Activated CD8-positive, alpha-beta T cell treated with anti-CD3 and anti-CD28 coated beads, Interleukin-2, amount 10 ng/mL, durations not matched to agents 7 days and 5 days (primary cell): ENCODE results near the gene AANAT. TPM values are rescaled to one million over a fixed set of nuclear protein-coding genes. Genes with fewer than 3 reads are reported as not detected.

Experiments
- ATAC-seq: fragments of 150-1000 bp; cut with Tn5 transposase; one replicate; pipeline ENCODE4 v1.10.0; 2021; ENCODE audit warnings: moderate library complexity
- CTCF ChIA-PET: fragments of 350-600 bp; sonication (Branson Sonifier 250); formaldehyde crosslinking; loops from one replicate; lab custom pipeline; 2021; ENCODE audit warnings: antibody characterized with exemption; lab: Charles Lee
- POLR2A ChIA-PET: fragments of 350-600 bp; sonication (Branson Sonifier 250); formaldehyde crosslinking; loops from one replicate; lab custom pipeline; 2021; ENCODE audit warnings: antibody characterized with exemption; lab: Charles Lee
- DNase-seq: peaks from one replicate; pipeline ENCODE4 v3.0.0-alpha.2; 2020
- H3K27ac Mint-ChIP-seq: one replicate; pipeline ENCODE4 v1.8.0; 2021; ENCODE audit warnings: mild to moderate bottlenecking, mixed read lengths
- H3K27me3 Mint-ChIP-seq: one replicate; pipeline ENCODE4 v1.8.0; 2021; ENCODE audit warnings: low read depth, mixed read lengths
- H3K36me3 Mint-ChIP-seq: one replicate; pipeline ENCODE4 v1.8.0; 2021; ENCODE audit warnings: low read depth, mixed read lengths
- H3K4me1 Mint-ChIP-seq: one replicate; pipeline ENCODE4 v1.8.0; 2021; ENCODE audit warnings: low read depth, mixed read lengths
- H3K4me3 Mint-ChIP-seq: one replicate; pipeline ENCODE4 v1.8.0; 2021; ENCODE audit warnings: mild to moderate bottlenecking, mixed read lengths
- H3K9me3 Mint-ChIP-seq: one replicate; pipeline ENCODE4 v1.8.0; 2022; ENCODE audit warnings: mixed read lengths; ENCODE audit not compliant: insufficient read depth
- total RNA-seq, 2 experiments: library from RNA; stranded (reverse); gene quantifications; one replicate each; pipeline ENCODE4 v1.2.3, GENCODE V29; 2021

AANAT gene
- total RNA-seq, 2 experiments from 2014 or later: not detected

GRCh38 chr17:76444518-76445311 lies 22.7 kb upstream of the AANAT start:
- Mint-ChIP-seq H3K27me3 (no peaks in the 10 kb centered on the region), H3K27ac (no peak overlapping the region), H3K4me1 (peaks cover 66% of the 10 kb centered on the region), H3K4me3 (no peak overlapping the region), H3K9me3 (no peaks in the 10 kb centered on the region), H3K36me3 (peaks cover 6% of the 10 kb centered on the region)
- POLR2A ChIA-PET: interaction anchor here (0.6 kb wide), 1 partner anchor 9 kb away, joined by 4 read pairs; no protein-coding TSS in a partner anchor
- CTCF ChIA-PET: interaction anchor here (0.9 to 1.7 kb wide), 5 partner anchors 9 to 165 kb away, joined by 3 to 7 read pairs (median 4); no protein-coding TSS in a partner anchor
- DNase-seq (no peak), ATAC-seq (no peak)

- peaks cover 9% of the 10 kb centered on the region for H3K36me3 Mint-ChIP-seq
- no peaks in the 10 kb centered on the region for H3K27me3 Mint-ChIP-seq
- no peak overlapping the region for H3K4me3 Mint-ChIP-seq
- H3K9me3 Mint-ChIP-seq: no peaks in the 10 kb centered on the region
- DNase-seq: no peak
- CTCF ChIA-PET: interaction anchor here (0.9 to 1.7 kb wide), 4 partner anchors 8 to 166 kb away, joined by 3 to 7 read pairs (median 4); no protein-coding TSS in a partner anchor
- H3K4me1 Mint-ChIP-seq: peaks cover 71% of the 10 kb centered on the region
- no peak overlapping the region for H3K27ac Mint-ChIP-seq
- POLR2A ChIA-PET: no interaction called here
- no peak for ATAC-seq
These were observed 21.5 kb upstream of the AANAT start for GRCh38 chr17:76445697-76446448.

- Mint-ChIP-seq H3K27ac (no peak overlapping the region), H3K36me3 (peaks cover 12% of the 10 kb centered on the region), H3K4me1 (peaks cover 74% of the 10 kb centered on the region), H3K27me3 (no peaks in the 10 kb centered on the region), H3K9me3 (no peaks in the 10 kb centered on the region), H3K4me3 (no peak overlapping the region)
- POLR2A ChIA-PET: no interaction called here
- DNase-seq (no peak), ATAC-seq (no peak)
- CTCF ChIA-PET: interaction anchor here (1.7 kb wide), 1 partner anchor 12 kb away, joined by 7 read pairs; no protein-coding TSS in a partner anchor
These were observed 20.8 kb upstream of the AANAT start for GRCh38 chr17:76446449-76447231.

GRCh38 chr17:76447931-76448652 lies 19.3 kb upstream of the AANAT start:
- CTCF ChIA-PET: interaction anchor here (0.7 to 2.1 kb wide), 6 partner anchors 19 to 63 kb away, joined by 3 to 7 read pairs (median 4); partner anchors contain the start of gene AANAT
- no peak overlapping the region for H3K27ac Mint-ChIP-seq
- H3K36me3 Mint-ChIP-seq: peaks cover 6% of the 10 kb centered on the region

GRCh38 chr17:76449126-76449525 lies 18.3 kb upstream of the AANAT start:
- ATAC-seq (no peak), DNase-seq (no peak)
- H3K27me3 Mint-ChIP-seq: no peaks in the 10 kb centered on the region
- ChIA-PET POLR2A (no interaction called here), CTCF (interaction anchor here (0.8 to 2.1 kb wide), 7 partner anchors 8 to 74 kb away, joined by 3 to 7 read pairs (median 4); no protein-coding TSS in a partner anchor)
- peaks cover 6% of the 10 kb centered on the region for H3K36me3 Mint-ChIP-seq
- H3K9me3 Mint-ChIP-seq: no peaks in the 10 kb centered on the region
- peaks cover 64% of the 10 kb centered on the region for H3K4me1 Mint-ChIP-seq
- H3K4me3 Mint-ChIP-seq: no peak overlapping the region
- no peak overlapping the region for H3K27ac Mint-ChIP-seq

More at GRCh38 chr17:76447931-76448652, 19.3 kb upstream of the AANAT start:
- ATAC-seq (no peak), DNase-seq (no peak)
- POLR2A ChIA-PET: no interaction called here
- H3K4me3 Mint-ChIP-seq: no peak overlapping the region
- no peaks in the 10 kb centered on the region for H3K27me3 Mint-ChIP-seq
- H3K4me1 Mint-ChIP-seq: peaks cover 66% of the 10 kb centered on the region
- H3K9me3 Mint-ChIP-seq: no peaks in the 10 kb centered on the region

GRCh38 chr17:76451506-76451905 lies 15.9 kb upstream of the AANAT start:
- Mint-ChIP-seq H3K36me3 (peaks cover 6% of the 10 kb centered on the region), H3K4me3 (peak overlapping the region; percentile 91), H3K27me3 (peaks cover 3% of the 10 kb centered on the region), H3K4me1 (peaks cover 50% of the 10 kb centered on the region), H3K9me3 (no peaks in the 10 kb centered on the region), H3K27ac (peak overlapping the region; percentile 18)
- DNase-seq (no peak), ATAC-seq (no peak)
- ChIA-PET POLR2A (interaction anchor here (0.7 to 1.4 kb wide), 2 partner anchors 23 to 51 kb away, joined by 3 to 4 read pairs; no protein-coding TSS in a partner anchor), CTCF (interaction anchor here (0.6 to 4.1 kb wide), 10 partner anchors 24 to 1756 kb away, joined by 3 to 17 read pairs (median 4); partner anchors contain the start of gene SPHK1)

- Mint-ChIP-seq H3K4me3 (peak overlapping the region; percentile 91), H3K27me3 (peaks cover 3% of the 10 kb centered on the region), H3K36me3 (peaks cover 6% of the 10 kb centered on the region), H3K9me3 (no peaks in the 10 kb centered on the region), H3K27ac (peak overlapping the region; percentile 49), H3K4me1 (peaks cover 46% of the 10 kb centered on the region)
- DNase-seq (no peak), ATAC-seq (peak; percentile 40)
- ChIA-PET CTCF (interaction anchor here (0.6 to 4.1 kb wide), 12 partner anchors 14 to 1756 kb away, joined by 3 to 17 read pairs (median 6); partner anchors contain the start of genes AANAT and SPHK1), POLR2A (interaction anchor here (0.7 to 1.4 kb wide), 2 partner anchors 24 to 50 kb away, joined by 3 to 4 read pairs; no protein-coding TSS in a partner anchor)
These were observed 15.2 kb upstream of the AANAT start for GRCh38 chr17:76452127-76452659.

- Mint-ChIP-seq H3K4me1 (peaks cover 40% of the 10 kb centered on the region), H3K9me3 (no peaks in the 10 kb centered on the region), H3K27me3 (peaks cover 3% of the 10 kb centered on the region), H3K36me3 (peaks cover 6% of the 10 kb centered on the region), H3K4me3 (peak within 1 kb of the TSS; percentile 91), H3K27ac (peak within 1 kb of the TSS; percentile 82)
- ChIA-PET CTCF (interaction anchor here (0.8 to 4.1 kb wide), 18 partner anchors 13 to 172 kb away, joined by 3 to 17 read pairs (median 5); partner anchors contain the start of genes AANAT and SPHK1), POLR2A (interaction anchor here (1.4 kb wide), 1 partner anchor 49 kb away, joined by 4 read pairs; no protein-coding TSS in a partner anchor)
- ATAC-seq (peak; percentile 91), DNase-seq (peak; percentile 95)
These were observed 14.6 kb upstream of the AANAT start, which contains the start of gene UBE2O for GRCh38 chr17:76452660-76453430. Gene UBE2O, minus strand, starts transcription at chr17:76453152. Its CDS starts 11 bp downstream, at chr17:76453141.

GRCh38 chr17:76453431-76453743 lies 14.0 kb upstream of the AANAT start:
- Mint-ChIP-seq H3K27me3 (peaks cover 3% of the 10 kb centered on the region), H3K4me1 (peaks cover 34% of the 10 kb centered on the region), H3K9me3 (no peaks in the 10 kb centered on the region), H3K36me3 (peaks cover 6% of the 10 kb centered on the region), H3K4me3 (peak overlapping the region; percentile 78), H3K27ac (peak overlapping the region; percentile 82)
- no peak for DNase-seq
- ChIA-PET POLR2A (interaction anchor here (0.5 to 0.7 kb wide), 2 partner anchors 9 to 246 kb away, joined by 3 read pairs; no protein-coding TSS in a partner anchor), CTCF (interaction anchor here (0.6 to 4.1 kb wide), 19 partner anchors 8 to 217 kb away, joined by 3 to 17 read pairs (median 4); partner anchors contain the start of genes AANAT, PRPSAP1 and SPHK1)
- no peak for ATAC-seq
